Coronary artery (tissue), 2 donors: Measurements from ENCODE around the gene DIRAS1.

ENCODE experiments used
- DNase-seq: peaks from one replicate; pipeline ENCODE4 v3.0.0-alpha.2; 2017; ENCODE audit warnings: low spot score
- H3K27ac ChIP-seq, 2 donors: fragments of 200-600 bp; sonication (generic); one replicate each; pipeline ENCODE4 v1.5.1; 2016 to 2019
- H3K4me3 ChIP-seq: fragments of 200-600 bp; sonication (generic); 2 replicates; pipeline ENCODE4 v1.5.1; 2016; ENCODE audit warnings: mild to moderate bottlenecking, moderate library complexity
- CTCF ChIP-seq: fragments of 200-600 bp; sonication (generic); IDR thresholded peaks from one replicate; pipeline ENCODE4 v1.5.1; 2019; ENCODE audit warnings: antibody characterized with exemption

The DIRAS1 gene, protein sequence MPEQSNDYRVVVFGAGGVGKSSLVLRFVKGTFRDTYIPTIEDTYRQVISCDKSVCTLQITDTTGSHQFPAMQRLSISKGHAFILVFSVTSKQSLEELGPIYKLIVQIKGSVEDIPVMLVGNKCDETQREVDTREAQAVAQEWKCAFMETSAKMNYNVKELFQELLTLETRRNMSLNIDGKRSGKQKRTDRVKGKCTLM

GRCh38 chr19:2720777-2721569 lies at the start of gene DIRAS1:
Gene DIRAS1 (minus strand): TSS chr19:2721372. CDS start chr19:2717806, 3,566 bp downstream.
- TF ChIP-seq CTCF: no peak
- H3K27ac ChIP-seq: no peak within 1 kb of the TSS
- H3K4me3 ChIP-seq: peak within 1 kb of the TSS; percentile 62
- DNase-seq: no peak

- TF ChIP-seq CTCF: no peak
- DNase-seq: no peak
- Histone ChIP-seq H3K4me3 (peak overlapping the region; percentile 0), H3K27ac (peak overlapping the region in 1 of 2 donors; percentile 17)
Observed at GRCh38 chr19:2770055-2771013, 49.2 kb upstream of the DIRAS1 start.

DNA sequence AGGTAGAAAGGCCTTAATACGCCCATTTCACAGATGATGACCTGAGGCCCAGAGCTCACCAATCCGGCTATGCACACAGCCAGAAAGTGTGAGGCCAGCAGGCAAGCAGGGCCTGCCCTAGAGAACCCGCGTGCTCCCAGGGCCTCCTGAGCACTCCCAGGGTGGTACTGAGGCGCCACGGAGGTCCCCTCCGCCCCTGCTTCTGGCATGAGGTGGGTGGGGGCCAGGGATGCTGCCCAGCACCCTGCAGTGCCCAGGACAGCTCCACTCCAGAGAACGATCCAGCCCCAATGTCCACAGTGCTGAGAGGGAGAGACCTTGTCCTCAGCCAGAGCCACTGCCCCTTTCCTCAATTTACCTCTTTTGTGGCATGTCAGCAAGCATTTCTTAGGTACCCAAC lies 48.0 kb upstream of the DIRAS1 start:
- TF ChIP-seq CTCF: no peak

DNA sequence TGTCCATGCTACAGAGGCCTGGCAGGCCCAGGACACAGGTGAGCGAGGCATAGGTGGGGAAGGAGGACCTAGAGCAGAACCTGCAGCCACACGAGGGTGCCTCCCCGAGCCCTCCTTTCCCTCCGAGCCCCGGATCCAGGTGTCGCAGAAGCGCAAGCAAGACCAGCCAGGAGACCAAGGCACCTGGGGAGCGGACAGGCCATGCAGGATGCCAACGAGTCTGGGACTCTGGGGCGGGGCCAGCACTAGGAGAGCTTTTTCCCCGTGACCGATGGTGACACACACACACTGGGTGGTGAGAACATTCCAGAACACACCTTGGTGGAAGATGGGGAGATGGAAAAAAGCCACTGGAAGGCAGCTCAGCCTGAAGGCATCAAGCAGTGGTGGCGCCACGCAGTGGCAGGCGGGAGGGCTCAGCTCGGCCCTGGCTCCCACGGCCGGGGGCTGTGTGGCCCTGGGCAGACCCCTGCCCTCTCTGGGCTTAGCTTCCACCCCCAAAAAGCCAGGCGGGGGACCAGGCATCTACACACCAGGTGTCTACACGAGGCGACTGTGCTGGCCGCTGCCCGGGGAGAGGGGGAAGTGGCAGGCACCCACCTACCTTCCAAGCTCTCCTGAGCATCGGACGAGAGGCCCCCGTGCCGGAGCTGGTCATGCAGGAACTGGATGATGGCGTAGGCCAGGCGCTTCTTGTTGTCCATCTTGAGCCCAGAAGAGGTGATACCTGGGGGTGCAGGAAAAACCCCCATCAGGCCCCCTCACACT lies 47.4 kb upstream of the DIRAS1 start:
- Histone ChIP-seq H3K27ac (no peak overlapping the region), H3K4me3 (no peak overlapping the region)
- DNase-seq: no peak
- no peak for TF ChIP-seq CTCF

More for the DNA sequence above, 48.0 kb upstream of the DIRAS1 start:
- no peak for DNase-seq
- H3K27ac ChIP-seq: peak overlapping the region in 1 of 2 donors; percentile 32
- no peak overlapping the region for H3K4me3 ChIP-seq

DNA sequence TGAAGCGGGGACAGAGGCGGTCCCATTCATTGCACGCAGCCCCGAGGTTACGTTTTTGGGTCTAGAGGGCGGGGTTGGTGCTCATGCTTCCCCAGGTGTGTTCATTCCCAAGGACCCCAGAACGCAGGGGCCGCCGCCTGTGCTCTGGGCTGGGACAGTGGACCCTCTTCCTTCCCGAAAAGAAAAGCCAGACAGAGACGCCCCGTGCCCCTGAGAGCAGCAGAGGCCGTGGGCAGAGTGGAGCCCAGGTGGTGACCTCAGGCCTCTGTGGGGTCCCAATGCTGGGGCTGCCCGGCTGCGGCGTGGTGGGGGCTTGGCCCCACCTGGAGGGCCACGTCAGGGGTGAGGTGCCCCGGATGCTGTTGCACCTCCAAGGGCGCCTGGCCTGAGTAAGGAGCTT lies 46.5 kb upstream of the DIRAS1 start:
- DNase-seq: no peak
- TF ChIP-seq CTCF: no peak
- Histone ChIP-seq H3K4me3 (no peak overlapping the region), H3K27ac (no peak overlapping the region)

DNA sequence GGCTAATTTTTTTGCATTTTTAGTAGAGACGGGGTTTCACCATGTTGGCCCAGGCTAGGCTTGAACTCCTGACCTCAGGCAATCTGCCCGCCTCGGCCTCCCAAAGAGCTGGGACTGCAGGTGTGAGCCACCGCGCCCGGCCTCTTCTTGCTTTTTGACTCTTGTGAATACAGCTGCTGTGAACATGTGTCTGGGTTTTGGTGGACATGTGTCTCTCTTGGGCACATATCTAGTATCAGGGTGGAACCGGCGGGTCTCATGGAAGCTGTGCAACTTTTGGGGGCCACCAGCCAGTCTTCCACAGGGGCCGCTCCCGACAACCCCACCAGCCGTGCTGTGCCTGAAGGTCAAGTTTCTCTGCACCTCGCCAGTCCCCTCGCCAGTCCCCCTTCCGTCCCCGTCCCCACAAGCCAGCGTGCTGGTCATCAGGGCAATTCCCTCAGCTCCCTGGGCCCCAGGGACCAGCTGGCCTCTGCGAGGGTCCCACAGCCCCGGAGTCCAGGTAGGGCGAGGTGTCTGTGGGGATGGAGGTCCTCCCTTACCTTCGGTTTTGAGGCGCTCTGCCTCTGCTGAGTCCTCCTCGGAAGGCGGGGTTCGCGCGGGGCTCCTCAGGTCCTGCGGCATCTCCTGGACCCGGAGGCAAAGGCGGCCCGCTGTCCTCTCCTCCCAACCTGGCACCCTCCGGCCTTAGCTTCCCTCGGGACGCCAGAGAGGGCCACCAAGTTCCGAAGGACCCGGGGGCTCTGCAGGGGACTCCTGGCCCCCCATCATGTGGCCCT lies 45.6 kb upstream of the DIRAS1 start:
- DNase-seq: no peak
- TF ChIP-seq CTCF: no peak
- Histone ChIP-seq H3K27ac (no peak overlapping the region), H3K4me3 (no peak overlapping the region)
